Measurements from ENCODE around the gene ADD1.
"Not testable (repeated sequence)": the region's sequence is repeated elsewhere in the genome, so short reads cannot be mapped to it uniquely, and the experiment has no call there.

Gene ADD1

GRCh38 chr4:2886161-2886560, 42.5 kb downstream of the ADD1 start:
- no peak for DNase-seq (ENCODE audit: low read depth, low spot score)

- no peak for DNase-seq (ENCODE audit: low read depth, low spot score)
Observed at GRCh38 chr4:2886622-2887021, 43.0 kb downstream of the ADD1 start.

- no peak for DNase-seq (ENCODE audit: low read depth, low spot score)
Observed at GRCh38 chr4:2887343-2887742, 43.7 kb downstream of the ADD1 start.

- DNase-seq (ENCODE audit: low read depth, low spot score) = no peak
Observed at GRCh38 chr4:2888886-2889285, 45.2 kb downstream of the ADD1 start.

GRCh38 chr4:2891294-2891693, 47.6 kb downstream of the ADD1 start:
- no peak for DNase-seq (ENCODE audit: low read depth, low spot score)

GRCh38 chr4:2893772-2894171, 50.1 kb downstream of the ADD1 start:
- no peak for DNase-seq (ENCODE audit: low read depth, low spot score)

- DNase-seq (ENCODE audit: low read depth, low spot score) = no peak
Observed at GRCh38 chr4:2898001-2898400, 54.4 kb downstream of the ADD1 start.

GRCh38 chr4:2900741-2901140, 57.1 kb downstream of the ADD1 start:
- DNase-seq (ENCODE audit: low read depth, low spot score) = no peak

- DNase-seq (ENCODE audit: low read depth, low spot score) = no peak
Observed at GRCh38 chr4:2901186-2901585, 57.5 kb downstream of the ADD1 start.

- DNase-seq (ENCODE audit: low read depth, low spot score) = no peak
Observed at GRCh38 chr4:2902126-2902525, 58.5 kb downstream of the ADD1 start.

GRCh38 chr4:2905544-2905943, 61.9 kb downstream of the ADD1 start:
- DNase-seq (ENCODE audit: low read depth, low spot score) = no peak

GRCh38 chr4:2906218-2906617, 62.6 kb downstream of the ADD1 start:
- no peak for DNase-seq (ENCODE audit: low read depth, low spot score)

- DNase-seq (ENCODE audit: low read depth, low spot score) = no peak
Observed at GRCh38 chr4:2907226-2907625, 63.6 kb downstream of the ADD1 start.

- no peak for DNase-seq (ENCODE audit: low read depth, low spot score)
Observed at GRCh38 chr4:2907706-2908293, 64.2 kb downstream of the ADD1 start.

GRCh38 chr4:2908686-2909085, 65.0 kb downstream of the ADD1 start:
- no peak for DNase-seq (ENCODE audit: low read depth, low spot score)

- no peak for DNase-seq (ENCODE audit: low read depth, low spot score)
Observed at GRCh38 chr4:2909583-2909982, 65.9 kb downstream of the ADD1 start.

- no peak for DNase-seq (ENCODE audit: low read depth, low spot score)
Observed at GRCh38 chr4:2910409-2910808, 66.8 kb downstream of the ADD1 start.

GRCh38 chr4:2911868-2912267, 68.2 kb downstream of the ADD1 start:
- no peak for DNase-seq (ENCODE audit: low read depth, low spot score)

- no peak for DNase-seq (ENCODE audit: low read depth, low spot score)
Observed at GRCh38 chr4:2913168-2913567, 69.5 kb downstream of the ADD1 start.

GRCh38 chr4:2914256-2915126, 70.8 kb downstream of the ADD1 start:
- DNase-seq (ENCODE audit: low read depth, low spot score) = no peak

- no peak for DNase-seq (ENCODE audit: low read depth, low spot score)
Observed at GRCh38 chr4:2915789-2916188, 72.1 kb downstream of the ADD1 start.

GRCh38 chr4:2916696-2917095, 73.1 kb downstream of the ADD1 start:
- DNase-seq (ENCODE audit: low read depth, low spot score) = not testable (repeated sequence)

GRCh38 chr4:2918300-2918699, 74.7 kb downstream of the ADD1 start:
- not testable (repeated sequence) for DNase-seq (ENCODE audit: low read depth, low spot score)

Data from iPS DF 19.7 (cell line).